Measurements from ENCODE around the gene UTS2.

Gene UTS2

GRCh38 chr1:7852804-7853683 lies at the start of gene UTS2:
Gene UTS2, minus strand, starts transcription at chr1:7853065. Its CDS starts 62 bp downstream, at chr1:7853003.
- no peak for DNase-seq

GRCh38 chr1:7899741-7900140 lies 46.9 kb upstream of the UTS2 start:
- DNase-seq: no peak

GRCh38 chr1:7898962-7899361 lies 46.1 kb upstream of the UTS2 start:
- DNase-seq: no peak

- no peak for DNase-seq
Measured at GRCh38 chr1:7896994-7897393, 44.1 kb upstream of the UTS2 start.

GRCh38 chr1:7893529-7894180 lies 40.8 kb upstream of the UTS2 start:
- no peak for DNase-seq

- DNase-seq: no peak
Measured at GRCh38 chr1:7891804-7892203, 38.9 kb upstream of the UTS2 start.

GRCh38 chr1:7890853-7891252 lies 38.0 kb upstream of the UTS2 start:
- DNase-seq: no peak

GRCh38 chr1:7888248-7889081 lies 35.6 kb upstream of the UTS2 start:
- DNase-seq: no peak

GRCh38 chr1:7886405-7886745 lies 33.5 kb upstream of the UTS2 start:
- DNase-seq: peak; percentile 81

GRCh38 chr1:7885513-7886404 lies 32.9 kb upstream of the UTS2 start:
- DNase-seq: peak; percentile 5

GRCh38 chr1:7884757-7885156 lies 31.9 kb upstream of the UTS2 start:
- no peak for DNase-seq

- no peak for DNase-seq
Measured at GRCh38 chr1:7879228-7879627, 26.4 kb upstream of the UTS2 start.

- no peak for DNase-seq
Measured at GRCh38 chr1:7878027-7878426, 25.2 kb upstream of the UTS2 start.

- no peak for DNase-seq
Measured at GRCh38 chr1:7873801-7874795, 21.2 kb upstream of the UTS2 start.

GRCh38 chr1:7871136-7871535 lies 18.3 kb upstream of the UTS2 start:
- no peak for DNase-seq

GRCh38 chr1:7869136-7869920 lies 16.5 kb upstream of the UTS2 start:
- no peak for DNase-seq

- DNase-seq: no peak
Measured at GRCh38 chr1:7868070-7868780, 15.4 kb upstream of the UTS2 start.

GRCh38 chr1:7865978-7866377 lies 13.1 kb upstream of the UTS2 start:
- DNase-seq: no peak

- DNase-seq: no peak
Measured at GRCh38 chr1:7863756-7864328, 11.0 kb upstream of the UTS2 start.
